Activated effector memory CD4-positive, alpha-beta T cell treated with Interleukin-2 at 50 U/mL for 16 hours (primary cell): ENCODE measurements around the gene SLC43A3.

Source experiments
- DNase-seq: peaks from one replicate; pipeline ENCODE4 v3.0.0-alpha.2; 2020

Gene SLC43A3

DNA sequence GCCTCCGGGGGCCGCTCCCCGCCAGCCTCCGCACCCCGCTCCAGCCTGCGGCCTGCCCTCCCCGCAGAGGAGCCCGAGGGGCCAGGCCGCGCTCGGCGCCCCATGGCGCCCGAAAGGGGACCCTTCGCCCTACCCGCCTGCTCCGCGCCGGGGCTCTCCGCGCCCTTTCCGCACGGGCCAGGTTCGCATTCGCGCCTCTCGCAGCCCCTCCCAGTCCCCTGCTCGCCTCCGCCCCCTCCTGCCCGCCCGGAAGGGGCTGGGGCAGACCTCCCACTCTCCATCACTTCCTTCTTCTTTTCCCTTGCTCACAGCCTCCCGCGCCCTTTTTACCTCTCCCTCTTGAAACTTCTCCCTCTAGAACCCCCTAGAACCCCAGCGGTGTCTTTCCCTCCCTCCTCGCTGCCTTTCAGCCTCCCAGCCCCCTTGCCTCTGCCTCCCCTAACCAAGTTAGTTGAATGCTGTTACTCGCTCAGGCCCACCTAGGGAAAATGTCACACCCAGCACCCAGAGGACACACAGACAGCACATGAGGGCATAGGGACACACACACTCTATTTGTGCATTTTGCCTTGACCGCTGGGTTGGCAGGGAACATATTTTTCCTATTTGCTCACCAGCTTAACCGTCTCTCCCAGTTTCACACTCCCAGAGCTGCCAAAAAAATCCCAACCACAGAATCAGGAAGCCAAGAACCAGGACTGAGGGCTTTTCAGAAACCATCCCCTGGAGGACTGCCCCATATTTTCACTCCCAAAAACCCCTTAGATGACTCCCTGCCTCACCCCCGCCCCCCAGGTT, at the start of gene SLC43A3:
Gene SLC43A3 (minus strand): TSS at position 193 of the 798 bp plus-strand sequence. CDS start 949 bp downstream, outside the sequence.
- peak; percentile 43 for DNase-seq

DNA sequence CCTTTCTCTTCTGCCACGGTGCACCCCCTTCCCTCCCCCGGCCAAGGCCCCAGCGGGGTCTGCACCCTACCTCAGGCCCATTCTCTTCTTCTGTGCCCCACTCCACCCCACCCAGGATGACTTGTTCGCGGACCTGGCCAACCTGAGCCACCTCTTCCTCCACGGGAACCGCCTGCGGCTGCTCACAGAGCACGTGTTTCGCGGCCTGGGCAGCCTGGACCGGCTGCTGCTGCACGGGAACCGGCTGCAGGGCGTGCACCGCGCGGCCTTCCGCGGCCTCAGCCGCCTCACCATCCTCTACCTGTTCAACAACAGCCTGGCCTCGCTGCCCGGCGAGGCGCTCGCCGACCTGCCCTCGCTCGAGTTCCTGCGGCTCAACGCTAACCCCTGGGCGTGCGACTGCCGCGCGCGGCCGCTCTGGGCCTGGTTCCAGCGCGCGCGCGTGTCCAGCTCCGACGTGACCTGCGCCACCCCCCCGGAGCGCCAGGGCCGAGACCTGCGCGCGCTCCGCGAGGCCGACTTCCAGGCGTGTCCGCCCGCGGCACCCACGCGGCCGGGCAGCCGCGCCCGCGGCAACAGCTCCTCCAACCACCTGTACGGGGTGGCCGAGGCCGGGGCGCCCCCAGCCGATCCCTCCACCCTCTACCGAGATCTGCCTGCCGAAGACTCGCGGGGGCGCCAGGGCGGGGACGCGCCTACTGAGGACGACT, 49.3 kb upstream of the SLC43A3 start:
- DNase-seq = peak; percentile 10

DNA sequence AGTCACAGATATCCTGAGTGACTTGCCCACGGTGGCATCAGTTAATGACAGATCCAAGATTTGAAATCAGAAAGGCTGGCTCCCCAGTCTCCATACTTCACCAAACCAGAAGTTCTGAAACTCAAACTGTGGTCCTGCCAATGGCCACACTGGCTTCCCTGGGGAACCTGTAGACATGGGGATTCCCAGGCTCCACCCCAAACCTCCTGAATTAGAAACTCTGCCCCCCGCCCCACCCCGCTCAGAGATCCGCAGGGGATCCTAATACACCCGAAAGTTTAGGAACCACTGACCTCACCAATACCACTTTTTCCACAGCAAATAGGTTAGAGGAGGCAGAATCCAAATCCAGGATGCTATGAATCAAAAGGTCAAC, 48.7 kb upstream of the SLC43A3 start:
- no peak for DNase-seq

DNA sequence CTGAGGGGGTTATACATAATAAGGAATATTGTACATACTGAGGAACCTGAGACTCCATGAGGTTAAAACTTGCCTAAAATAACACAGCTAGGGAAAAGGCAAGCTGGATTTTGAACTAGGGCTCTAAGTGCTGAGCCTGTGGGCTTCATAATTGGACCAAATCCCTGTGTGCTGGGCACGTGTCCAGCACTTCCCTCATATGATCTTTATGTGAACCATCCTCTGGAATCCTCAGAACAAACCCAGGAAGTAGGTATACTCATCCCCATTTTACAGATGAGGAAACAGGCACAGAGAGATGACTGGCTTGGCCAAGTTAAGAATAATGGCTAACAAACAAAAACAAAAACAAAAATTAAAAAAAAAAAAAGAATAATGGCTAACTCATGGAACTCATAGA, 48.3 kb upstream of the SLC43A3 start:
- no peak for DNase-seq

DNA sequence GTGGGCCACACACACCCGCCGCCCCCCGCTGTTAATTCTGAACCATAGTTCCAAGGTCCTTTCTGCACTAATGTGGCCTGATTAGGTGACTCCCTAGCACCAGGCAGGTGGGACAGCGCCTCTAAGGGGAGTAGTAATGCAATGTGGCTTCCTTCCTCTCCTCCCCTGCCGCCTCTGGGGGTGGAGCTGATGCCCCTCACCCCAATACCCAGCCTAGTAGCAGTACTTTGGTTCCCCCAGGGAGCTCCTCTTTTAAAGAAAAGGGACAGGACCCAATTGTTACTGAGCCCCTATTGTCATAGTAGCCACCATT, 47.8 kb upstream of the SLC43A3 start:
- DNase-seq = no peak

DNA sequence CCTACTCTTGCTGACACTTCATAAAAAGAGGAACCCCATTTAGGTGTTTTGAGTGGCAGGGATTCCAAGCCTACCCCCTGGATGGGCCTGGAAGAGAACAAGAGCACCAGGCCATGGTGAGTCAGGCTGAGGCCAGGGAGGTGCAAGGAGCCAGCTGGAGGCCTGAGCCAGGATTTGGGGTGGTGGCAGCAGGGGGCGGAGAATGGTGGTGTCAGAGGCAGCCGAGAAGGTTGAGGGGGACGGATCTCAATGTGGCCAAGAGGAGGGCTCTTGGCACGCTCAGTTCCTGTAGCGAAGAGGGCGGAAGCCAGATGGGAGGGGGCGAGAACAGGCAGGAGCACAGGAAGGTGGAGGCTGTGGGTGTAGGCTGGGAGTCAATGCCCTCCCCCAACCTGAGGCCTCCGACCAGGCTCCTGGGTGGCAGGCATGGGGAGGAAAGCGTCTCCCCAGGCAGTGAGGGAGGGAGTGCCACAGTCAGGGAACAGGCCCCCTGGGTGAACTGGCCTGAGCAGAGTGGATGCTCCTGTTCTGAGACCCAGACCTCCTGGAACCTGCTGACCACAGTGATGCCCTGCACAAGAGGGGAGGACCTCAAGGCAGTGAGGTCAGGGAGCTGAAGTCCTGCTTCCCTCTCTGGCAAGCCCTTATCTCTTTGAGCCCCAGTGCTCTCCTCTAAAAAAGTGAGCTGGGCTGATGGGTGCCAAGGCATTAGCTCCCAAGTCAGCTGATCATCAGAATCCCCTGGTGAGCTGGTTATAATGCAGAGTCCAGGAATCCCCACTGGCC, 47.3 kb upstream of the SLC43A3 start:
- peak; percentile 25 for DNase-seq

DNA sequence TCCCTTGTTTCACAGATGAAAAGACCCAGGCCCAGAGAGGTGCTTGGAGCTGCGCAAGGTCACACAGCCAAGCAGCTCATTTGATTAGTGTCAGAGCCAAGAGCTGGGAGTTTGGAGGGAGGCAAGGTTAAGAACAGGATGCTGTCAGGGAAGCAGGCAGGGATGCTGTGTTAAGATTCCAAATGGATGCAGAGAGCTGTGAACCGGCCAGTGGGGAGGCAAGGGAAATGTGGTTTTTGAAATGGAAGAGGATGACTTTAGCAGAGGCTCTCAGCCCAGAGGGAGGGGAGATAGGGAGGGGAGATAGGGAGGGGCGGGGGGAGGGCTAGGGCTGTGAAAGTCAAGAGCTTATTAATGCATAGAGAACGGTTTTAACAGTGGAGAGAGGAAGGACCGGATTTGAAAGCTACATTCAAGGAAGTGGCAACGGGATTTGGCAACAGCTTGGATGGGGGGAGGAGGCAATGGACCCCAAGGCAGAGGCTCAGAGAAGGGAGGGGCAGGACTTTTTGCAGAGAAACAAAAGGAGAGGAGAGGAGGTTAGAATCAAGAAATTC, 46.4 kb upstream of the SLC43A3 start:
- DNase-seq = no peak

DNA sequence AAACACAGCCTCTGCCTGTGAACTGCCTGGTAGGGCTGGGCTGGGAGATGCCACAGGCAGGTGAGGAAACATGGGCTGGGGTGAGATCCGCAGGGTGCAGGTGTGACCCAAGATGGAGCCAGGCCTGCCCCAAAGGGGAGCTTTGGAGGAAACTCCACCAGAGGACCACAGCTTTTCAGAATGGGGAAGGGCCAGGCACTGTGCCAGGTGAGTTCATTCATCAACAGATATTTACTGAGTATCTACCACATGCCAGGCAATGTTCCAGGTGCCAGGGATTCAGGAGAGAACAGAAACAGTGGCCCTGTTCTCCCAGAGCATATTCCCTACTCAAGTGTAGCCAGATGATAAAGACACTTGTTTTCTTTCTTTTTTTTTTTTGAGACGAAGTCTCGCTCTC, 44.6 kb upstream of the SLC43A3 start:
- no peak for DNase-seq

DNA sequence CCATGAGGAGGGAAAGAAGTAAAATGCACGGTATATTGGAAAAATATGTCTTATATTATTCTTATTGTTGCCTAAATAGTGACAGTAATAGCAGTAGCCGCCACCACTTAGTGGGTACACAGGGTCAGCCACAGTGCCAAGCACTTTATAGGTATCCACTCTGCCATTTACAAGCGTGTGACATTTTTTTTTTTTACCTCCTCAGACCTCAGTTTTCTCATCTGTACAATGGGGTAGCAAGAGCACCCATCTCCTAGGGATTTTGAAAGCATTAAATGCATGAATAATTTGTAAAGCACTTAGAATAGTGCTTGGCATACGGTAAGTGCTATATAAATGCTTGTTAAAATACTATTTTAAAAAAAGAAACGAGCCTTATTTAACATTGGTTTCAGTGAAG, 42.3 kb upstream of the SLC43A3 start:
- no peak for DNase-seq

DNA sequence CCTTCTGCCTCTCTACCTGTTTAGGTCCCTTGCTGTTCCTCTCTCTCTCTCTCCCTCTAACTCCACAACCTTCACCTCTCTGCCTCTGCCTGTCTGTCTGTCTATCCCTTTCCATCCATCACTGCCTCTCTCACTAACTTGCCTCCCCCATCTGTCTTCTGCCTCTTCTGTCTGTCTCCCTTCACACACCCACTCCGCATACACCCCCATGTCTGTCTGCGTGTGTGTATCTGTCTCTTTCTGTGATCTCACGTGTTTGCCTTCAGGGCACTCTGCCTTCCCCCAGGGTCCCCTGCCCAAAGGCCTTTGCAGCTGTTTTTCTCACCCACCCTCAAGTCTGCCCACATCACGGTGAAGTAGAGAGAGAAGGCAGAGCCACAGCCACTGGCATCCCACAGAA, 41.4 kb upstream of the SLC43A3 start:
- no peak for DNase-seq

DNA sequence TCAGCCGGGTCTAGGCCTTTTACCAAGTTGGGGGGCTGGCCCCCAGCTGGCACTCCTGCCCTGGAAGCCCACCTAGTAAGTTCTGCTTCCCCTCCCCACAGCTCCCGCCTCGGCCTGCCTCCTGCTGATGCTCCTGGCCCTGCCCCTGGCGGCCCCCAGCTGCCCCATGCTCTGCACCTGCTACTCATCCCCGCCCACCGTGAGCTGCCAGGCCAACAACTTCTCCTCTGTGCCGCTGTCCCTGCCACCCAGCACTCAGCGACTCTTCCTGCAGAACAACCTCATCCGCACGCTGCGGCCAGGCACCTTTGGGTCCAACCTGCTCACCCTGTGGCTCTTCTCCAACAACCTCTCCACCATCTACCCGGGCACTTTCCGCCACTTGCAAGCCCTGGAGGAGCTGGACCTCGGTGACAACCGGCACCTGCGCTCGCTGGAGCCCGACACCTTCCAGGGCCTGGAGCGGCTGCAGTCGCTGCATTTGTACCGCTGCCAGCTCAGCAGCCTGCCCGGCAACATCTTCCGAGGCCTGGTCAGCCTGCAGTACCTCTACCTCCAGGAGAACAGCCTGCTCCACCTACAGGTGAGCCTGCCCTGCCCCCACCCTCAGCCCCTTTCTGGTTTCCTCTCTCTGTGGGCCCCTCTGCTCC, 40.7 kb upstream of the SLC43A3 start:
- no peak for DNase-seq

DNA sequence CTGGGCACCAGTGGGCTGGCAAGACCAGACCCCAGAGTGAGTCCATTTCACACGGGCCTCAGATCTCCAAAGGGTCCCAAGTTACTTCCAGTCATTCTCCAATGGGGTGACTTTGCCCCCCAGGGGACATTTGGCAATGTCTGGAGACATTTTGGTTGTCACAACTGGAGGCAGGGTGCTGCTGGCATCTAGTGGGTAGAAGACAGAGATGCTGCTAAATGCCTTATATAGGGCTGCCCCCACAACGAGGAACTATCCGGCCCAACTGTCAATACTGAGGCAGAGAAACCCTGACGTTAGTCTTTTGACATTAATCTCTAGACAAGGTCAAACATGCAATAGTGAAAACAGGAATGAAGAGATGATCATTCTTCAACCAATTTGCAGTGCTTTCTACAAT, 39.8 kb upstream of the SLC43A3 start:
- DNase-seq = no peak

DNA sequence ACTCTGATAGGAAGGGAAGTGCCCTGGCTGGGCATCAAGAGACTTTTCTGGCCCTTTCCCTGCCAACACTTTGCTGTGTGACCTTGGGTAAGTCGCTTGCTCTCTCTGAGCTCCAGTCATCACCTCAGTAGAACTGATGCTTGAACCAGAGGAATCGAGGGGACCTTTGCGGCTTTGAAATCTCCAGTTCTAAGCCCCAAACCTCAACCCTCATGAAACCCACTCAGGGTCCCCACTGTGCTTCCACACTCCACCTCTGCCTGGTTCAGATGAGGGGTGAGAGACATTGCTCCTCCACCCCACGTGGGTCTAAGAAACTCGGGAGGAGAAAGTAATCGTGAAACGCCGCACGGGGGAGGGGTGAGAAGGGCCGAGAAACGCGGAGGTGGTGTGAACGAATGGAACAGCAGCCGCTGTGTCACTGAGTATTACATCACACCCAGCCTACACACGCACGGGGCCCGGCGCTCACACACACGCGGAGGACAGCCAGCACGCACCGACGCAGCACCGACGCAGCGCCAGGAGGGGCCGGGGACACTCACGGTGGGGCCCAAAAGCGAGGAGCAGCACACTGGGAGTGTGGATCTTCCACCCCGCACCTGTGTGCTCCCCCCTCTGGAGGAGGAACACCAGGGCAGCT, 37.7 kb upstream of the SLC43A3 start:
- DNase-seq = no peak

DNA sequence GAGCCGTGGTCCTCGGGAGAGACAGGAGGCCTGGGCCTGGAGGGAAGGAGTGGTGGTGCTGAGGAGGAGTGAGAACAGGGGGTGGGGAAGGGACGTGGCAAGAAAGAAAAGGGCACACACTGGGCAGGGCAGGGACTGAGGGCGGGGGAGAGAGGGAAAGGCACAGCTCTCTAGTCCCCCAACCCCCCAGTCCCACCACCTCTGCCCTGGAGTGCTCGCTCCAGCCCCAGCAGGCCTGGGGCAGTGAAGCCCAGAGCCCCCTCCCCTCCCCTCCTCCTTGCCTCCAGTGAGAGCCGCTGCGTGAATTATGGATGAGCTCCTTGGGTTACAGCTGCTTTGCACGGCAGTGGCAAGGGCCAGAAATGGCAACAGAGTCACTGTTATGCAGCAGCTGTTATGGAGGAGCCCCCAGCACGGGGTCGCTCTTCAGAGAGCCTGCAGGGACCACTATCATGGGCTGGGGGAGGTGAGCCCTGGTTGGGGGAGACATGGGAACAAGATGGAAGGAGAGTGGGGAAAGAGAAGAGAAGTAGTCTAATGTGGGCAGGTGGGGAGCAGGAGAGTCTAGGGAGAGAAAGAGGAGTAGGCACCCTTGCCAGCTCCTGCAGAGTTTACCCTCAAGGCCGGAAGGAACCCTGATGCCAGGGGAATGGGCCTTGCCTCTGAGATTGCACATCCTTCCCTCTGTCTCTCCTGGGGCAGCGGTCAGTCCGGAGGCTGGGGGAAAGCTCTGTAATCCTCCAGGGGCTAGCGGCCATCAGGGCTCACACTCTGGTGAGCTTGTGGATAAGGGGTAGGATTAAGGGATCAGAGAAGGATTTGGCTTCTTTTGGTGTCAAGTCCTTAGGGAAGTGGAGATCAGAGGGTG, 37.0 kb upstream of the SLC43A3 start:
- no peak for DNase-seq

DNA sequence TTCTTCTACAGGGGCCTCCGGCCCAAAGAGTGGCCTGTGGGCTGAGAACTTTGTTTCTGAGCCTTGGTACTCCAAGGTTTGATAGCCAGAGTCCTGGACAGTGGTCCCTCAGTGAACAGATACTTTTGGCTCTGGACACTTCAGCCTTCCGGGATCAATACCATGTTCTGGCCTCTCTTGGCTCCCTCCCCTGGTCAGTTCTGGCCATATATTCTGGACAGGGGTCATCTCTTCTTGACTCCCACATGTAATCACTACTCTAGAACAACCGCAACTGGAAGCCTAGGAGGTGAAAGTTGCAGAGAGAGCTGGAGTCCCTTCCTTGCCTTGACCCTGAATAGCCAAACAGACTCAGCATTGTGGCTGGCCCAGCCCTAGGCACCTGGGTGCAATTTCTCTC, 35.7 kb upstream of the SLC43A3 start:
- no peak for DNase-seq

DNA sequence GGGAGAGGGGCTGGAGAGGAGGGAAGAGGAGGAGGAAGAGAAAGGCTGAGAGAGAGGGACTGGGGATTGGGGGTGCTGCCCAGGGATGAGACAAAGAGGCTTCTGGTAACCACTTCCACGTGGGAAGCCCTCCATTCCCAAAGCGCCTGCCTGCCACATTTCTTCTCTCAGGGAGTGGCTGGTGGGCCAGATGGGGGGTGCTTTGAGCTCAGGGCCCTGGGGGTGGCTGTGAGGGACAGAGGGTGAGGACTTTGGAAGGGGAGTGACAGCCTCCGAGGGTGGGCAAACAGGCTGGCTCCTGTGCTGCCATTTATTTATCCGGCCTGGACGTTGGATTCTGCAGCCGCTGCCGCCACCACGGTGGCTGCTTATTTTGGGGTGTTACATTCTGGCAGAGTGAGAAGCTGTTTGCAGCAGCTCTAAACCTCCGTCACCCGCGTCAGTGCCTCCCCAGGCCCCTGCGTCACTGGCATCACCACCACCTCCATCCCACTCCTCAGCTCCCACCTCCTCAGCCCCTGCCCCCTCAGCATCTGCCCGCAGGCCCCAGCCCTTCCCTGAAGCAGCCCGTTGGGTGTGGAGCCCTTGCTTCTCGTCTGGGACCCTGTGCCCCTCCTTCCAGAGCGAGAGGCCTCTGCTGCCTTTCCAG, 35.0 kb upstream of the SLC43A3 start:
- no peak for DNase-seq

DNA sequence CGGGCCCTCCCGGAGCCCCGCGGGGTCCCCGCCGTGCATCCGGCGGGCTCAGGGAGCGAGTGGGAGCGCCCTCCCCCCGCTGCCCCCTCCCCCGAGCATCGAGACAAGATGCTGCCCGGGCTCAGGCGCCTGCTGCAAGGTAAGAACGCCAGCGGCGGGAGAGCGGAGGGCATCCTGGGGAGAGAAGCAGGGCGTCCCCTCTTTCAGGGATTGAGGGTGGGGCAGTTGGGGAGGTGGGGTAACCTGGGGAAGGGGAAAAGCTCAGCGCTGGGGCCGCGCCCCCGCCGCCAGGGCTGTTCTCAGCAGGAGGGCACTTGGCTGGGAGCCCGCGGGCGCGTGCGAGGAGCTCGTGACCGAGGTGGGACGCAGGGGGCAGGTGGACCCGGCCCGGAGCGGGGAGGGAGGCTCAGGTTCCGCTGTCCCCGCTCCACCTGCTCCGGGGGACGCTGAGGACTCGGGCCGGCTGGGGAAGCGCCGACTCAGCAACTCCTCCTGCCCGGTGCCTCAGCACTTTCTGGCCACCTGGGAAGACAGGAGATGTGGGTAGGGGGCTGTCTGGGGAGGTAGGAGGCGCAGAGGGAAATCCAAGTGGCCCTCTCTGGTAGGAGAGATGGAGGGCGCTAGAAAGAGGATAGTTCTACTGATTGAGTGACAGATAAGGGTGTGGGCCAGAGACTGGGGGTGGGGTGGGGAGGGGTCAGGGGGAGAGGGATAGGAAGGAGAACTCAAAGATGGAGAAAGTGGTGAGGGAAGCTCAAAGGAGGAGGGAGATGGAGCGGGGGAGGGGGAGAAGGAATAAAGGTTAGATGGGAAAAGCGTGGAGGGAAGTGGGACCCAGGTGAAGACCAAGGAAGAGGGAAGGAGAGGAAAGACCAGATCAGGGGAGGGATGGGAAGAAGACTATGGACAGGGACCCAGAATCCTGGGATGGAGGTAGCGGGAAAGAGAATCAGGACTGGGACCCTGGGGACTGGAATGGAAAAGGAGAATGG, 34.1 kb upstream of the SLC43A3 start:
- DNase-seq = no peak

DNA sequence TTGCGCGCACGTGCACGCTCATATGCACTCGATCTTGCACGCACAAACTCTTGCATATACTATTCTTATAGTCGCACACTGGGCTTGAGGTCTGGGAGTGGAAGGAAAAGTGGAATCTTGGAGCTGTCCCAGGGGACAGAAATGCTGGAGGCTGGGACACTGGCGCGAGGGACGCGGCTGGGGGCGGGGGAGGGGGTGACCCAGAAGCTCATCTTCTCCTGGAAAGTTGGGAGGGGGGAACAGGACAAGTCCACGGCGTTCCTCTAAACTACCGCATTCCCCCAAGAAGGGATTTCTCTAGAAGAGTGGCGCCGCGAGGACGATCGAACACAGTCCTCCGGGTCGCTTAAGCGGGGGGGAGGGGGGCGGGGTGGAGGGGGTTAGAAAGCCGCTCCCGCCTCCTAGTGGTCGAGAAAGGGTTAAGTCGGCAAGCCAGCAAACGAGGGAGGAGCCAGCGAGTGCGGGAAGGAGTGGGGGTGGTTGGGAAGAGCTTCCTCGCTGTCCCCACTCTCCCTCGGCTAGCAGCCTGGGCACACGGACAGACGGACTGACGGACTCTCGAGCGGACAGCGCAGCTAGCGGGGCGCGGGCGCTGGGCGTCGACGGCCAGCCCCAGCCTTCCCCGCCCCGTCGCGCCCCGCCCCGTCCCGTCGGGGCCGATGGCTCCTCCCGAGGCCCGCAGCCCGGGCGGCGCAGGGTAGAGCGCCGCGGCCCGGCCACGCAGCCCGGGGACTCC, 33.3 kb upstream of the SLC43A3 start, which contains the start of gene RTN4RL2:
Gene RTN4RL2 (plus strand): TSS at position 507 of the 736 bp plus-strand sequence. CDS start 338 bp downstream, outside the sequence.
- DNase-seq = peak; percentile 8
